ENCODE measurements around the gene PXDN.

Gene PXDN

GRCh38 chr2:1607236-1607920 is 136.9 kb downstream of the PXDN start:
- DNase-seq, result no peak

GRCh38 chr2:1606421-1607235 is 137.7 kb downstream of the PXDN start:
- DNase-seq, result no peak

- no peak for DNase-seq
Observed at GRCh38 chr2:1606046-1606400, 138.3 kb downstream of the PXDN start.

- no peak for DNase-seq
Observed at GRCh38 chr2:1605102-1606045, 138.9 kb downstream of the PXDN start.

- no peak for DNase-seq
Observed at GRCh38 chr2:1603521-1603920, 140.8 kb downstream of the PXDN start.

GRCh38 chr2:1603059-1603458 is 141.3 kb downstream of the PXDN start:
- no peak for DNase-seq

- DNase-seq, result no peak
Observed at GRCh38 chr2:1602278-1603010, 141.9 kb downstream of the PXDN start.

GRCh38 chr2:1601471-1602277 is 142.6 kb downstream of the PXDN start:
- DNase-seq, result no peak

GRCh38 chr2:1601067-1601412 is 143.3 kb downstream of the PXDN start:
- DNase-seq, result no peak

- DNase-seq, result no peak
Observed at GRCh38 chr2:1600191-1601066, 143.9 kb downstream of the PXDN start.

GRCh38 chr2:1599301-1600085 is 144.8 kb downstream of the PXDN start:
- DNase-seq, result no peak

GRCh38 chr2:1598800-1599199 is 145.5 kb downstream of the PXDN start:
- DNase-seq, result no peak

- DNase-seq, result no peak
Observed at GRCh38 chr2:1598041-1598710, 146.1 kb downstream of the PXDN start.

- no peak for DNase-seq
Observed at GRCh38 chr2:1595274-1595673, 149.0 kb downstream of the PXDN start.

GRCh38 chr2:1594373-1595171 is 149.7 kb downstream of the PXDN start:
- no peak for DNase-seq

- DNase-seq, result no peak
Observed at GRCh38 chr2:1594123-1594372, 150.3 kb downstream of the PXDN start.

- no peak for DNase-seq
Observed at GRCh38 chr2:1593371-1594122, 150.8 kb downstream of the PXDN start.

Data from midbrain (tissue), 1 donor.